ENCODE measurements around the gene DOC2B. TPM values are rescaled to one million over a fixed set of nuclear protein-coding genes. Genes with fewer than 3 reads are reported as not detected.

DOC2B gene
- total RNA-seq, 1 donor from 2014 or later: 0.26 TPM

GRCh38 chr17:193841-194806 is 12.7 kb upstream of the DOC2B start:
- no peak for TF ChIP-seq CTCF (IDR thresholded peaks at IDR 0.05; ENCODE audit: insufficient read depth, low read length, severe bottlenecking)
- no peaks in the 10 kb centered on the region for H3K36me3 ChIP-seq (ENCODE audit: control insufficient read depth, insufficient read depth, low read length)
- H3K4me3 ChIP-seq (ENCODE audit: low read depth, low read length): no peak overlapping the region
- H3K27me3 ChIP-seq (ENCODE audit: control insufficient read depth, insufficient read depth, low read length): no peaks in the 10 kb centered on the region
- FAIRE-seq (no peak), DNase-seq (ENCODE audit: low read depth) (no peak)

- Histone ChIP-seq H3K4me3 (ENCODE audit: low read depth, low read length) (no peak overlapping the region), H3K36me3 (ENCODE audit: control insufficient read depth, insufficient read depth, low read length) (no peaks in the 10 kb centered on the region), H3K27me3 (ENCODE audit: control insufficient read depth, insufficient read depth, low read length) (no peaks in the 10 kb centered on the region)
- no peak for TF ChIP-seq CTCF (IDR thresholded peaks at IDR 0.05; ENCODE audit: insufficient read depth, low read length, severe bottlenecking)
- no peak for FAIRE-seq
- no peak for DNase-seq (ENCODE audit: low read depth)
Observed at GRCh38 chr17:193426-193810, 12.0 kb upstream of the DOC2B start.

GRCh38 chr17:192666-193425 is 11.4 kb upstream of the DOC2B start:
- no peak for FAIRE-seq

GRCh38 chr17:189444-189843 is 8.0 kb upstream of the DOC2B start:
- H3K27me3 ChIP-seq (ENCODE audit: control insufficient read depth, insufficient read depth, low read length): peaks cover 2% of the 10 kb centered on the region
- FAIRE-seq (no peak), DNase-seq (ENCODE audit: low read depth) (no peak)
- H3K4me3 ChIP-seq (ENCODE audit: low read depth, low read length): no peak overlapping the region
- no peaks in the 10 kb centered on the region for H3K36me3 ChIP-seq (ENCODE audit: control insufficient read depth, insufficient read depth, low read length)
- TF ChIP-seq CTCF (IDR thresholded peaks at IDR 0.05; ENCODE audit: insufficient read depth, low read length, severe bottlenecking): no peak

More at GRCh38 chr17:192666-193425, 11.4 kb upstream of the DOC2B start:
- no peak for DNase-seq (ENCODE audit: low read depth)
- H3K36me3 ChIP-seq (ENCODE audit: control insufficient read depth, insufficient read depth, low read length): no peaks in the 10 kb centered on the region
- H3K27me3 ChIP-seq (ENCODE audit: control insufficient read depth, insufficient read depth, low read length): no peaks in the 10 kb centered on the region
- no peak overlapping the region for H3K4me3 ChIP-seq (ENCODE audit: low read depth, low read length)
- no peak for TF ChIP-seq CTCF (IDR thresholded peaks at IDR 0.05; ENCODE audit: insufficient read depth, low read length, severe bottlenecking)

GRCh38 chr17:187130-187529 is 5.7 kb upstream of the DOC2B start:
- Histone ChIP-seq H3K4me3 (ENCODE audit: low read depth, low read length) (no peak overlapping the region), H3K36me3 (ENCODE audit: control insufficient read depth, insufficient read depth, low read length) (no peaks in the 10 kb centered on the region), H3K27me3 (ENCODE audit: control insufficient read depth, insufficient read depth, low read length) (peaks cover 2% of the 10 kb centered on the region)
- no peak for DNase-seq (ENCODE audit: low read depth)
- no peak for TF ChIP-seq CTCF (IDR thresholded peaks at IDR 0.05; ENCODE audit: insufficient read depth, low read length, severe bottlenecking)
- FAIRE-seq: no peak
